NCI-H2081 treated with DMSO at 0.1 percent for 48 hours (cell line): ENCODE data around the gene MACROD2.
A peak's percentile ranks its signal among the peaks of the same experiment; 100 is the strongest.

Source experiments
- DNase-seq: peaks from one replicate; lab custom pipeline; 2025; lab: John Stamatoyannopoulos, UW

The MACROD2 gene

GRCh38 chr20:15812696-15813095, 1817.4 kb downstream of the MACROD2 start:
- no peak for DNase-seq

- no peak for DNase-seq
Observed at GRCh38 chr20:15814360-15814759, 1819.0 kb downstream of the MACROD2 start.

GRCh38 chr20:15814911-15815310, 1819.6 kb downstream of the MACROD2 start:
- DNase-seq, result no peak

- DNase-seq, result no peak
Observed at GRCh38 chr20:15817351-15817750, 1822.0 kb downstream of the MACROD2 start.

GRCh38 chr20:15818651-15819071, 1823.3 kb downstream of the MACROD2 start:
- DNase-seq, result peak; percentile 56

- DNase-seq, result no peak
Observed at GRCh38 chr20:15823718-15824117, 1828.4 kb downstream of the MACROD2 start.

- no peak for DNase-seq
Observed at GRCh38 chr20:15827628-15828027, 1832.3 kb downstream of the MACROD2 start.

GRCh38 chr20:15831201-15831600, 1835.9 kb downstream of the MACROD2 start:
- DNase-seq, result no peak

- DNase-seq, result no peak
Observed at GRCh38 chr20:15832512-15832911, 1837.2 kb downstream of the MACROD2 start.

GRCh38 chr20:15834857-15835256, 1839.5 kb downstream of the MACROD2 start:
- no peak for DNase-seq

- DNase-seq, result no peak
Observed at GRCh38 chr20:15835811-15836210, 1840.5 kb downstream of the MACROD2 start.

- DNase-seq, result no peak
Observed at GRCh38 chr20:15836634-15837033, 1841.3 kb downstream of the MACROD2 start.

GRCh38 chr20:15837563-15837962, 1842.2 kb downstream of the MACROD2 start:
- no peak for DNase-seq

GRCh38 chr20:15838466-15838865, 1843.2 kb downstream of the MACROD2 start:
- no peak for DNase-seq

- DNase-seq, result no peak
Observed at GRCh38 chr20:15840636-15841301, 1845.5 kb downstream of the MACROD2 start.

GRCh38 chr20:15842872-15843271, 1847.6 kb downstream of the MACROD2 start:
- DNase-seq, result no peak

- no peak for DNase-seq
Observed at GRCh38 chr20:15843777-15844176, 1848.5 kb downstream of the MACROD2 start.

- DNase-seq, result no peak
Observed at GRCh38 chr20:15847196-15847784, 1852.0 kb downstream of the MACROD2 start.

- DNase-seq, result no peak
Observed at GRCh38 chr20:15848126-15848525, 1852.8 kb downstream of the MACROD2 start.

- no peak for DNase-seq
Observed at GRCh38 chr20:15848995-15849610, 1853.8 kb downstream of the MACROD2 start.

GRCh38 chr20:15851576-15852215, 1856.4 kb downstream of the MACROD2 start:
- no peak for DNase-seq

GRCh38 chr20:15854911-15855310, 1859.6 kb downstream of the MACROD2 start:
- no peak for DNase-seq
